Measurements from ENCODE around the gene CHAC1.
A peak's percentile ranks its signal among the peaks of the same experiment; 100 is the strongest.

The CHAC1 gene

DNA sequence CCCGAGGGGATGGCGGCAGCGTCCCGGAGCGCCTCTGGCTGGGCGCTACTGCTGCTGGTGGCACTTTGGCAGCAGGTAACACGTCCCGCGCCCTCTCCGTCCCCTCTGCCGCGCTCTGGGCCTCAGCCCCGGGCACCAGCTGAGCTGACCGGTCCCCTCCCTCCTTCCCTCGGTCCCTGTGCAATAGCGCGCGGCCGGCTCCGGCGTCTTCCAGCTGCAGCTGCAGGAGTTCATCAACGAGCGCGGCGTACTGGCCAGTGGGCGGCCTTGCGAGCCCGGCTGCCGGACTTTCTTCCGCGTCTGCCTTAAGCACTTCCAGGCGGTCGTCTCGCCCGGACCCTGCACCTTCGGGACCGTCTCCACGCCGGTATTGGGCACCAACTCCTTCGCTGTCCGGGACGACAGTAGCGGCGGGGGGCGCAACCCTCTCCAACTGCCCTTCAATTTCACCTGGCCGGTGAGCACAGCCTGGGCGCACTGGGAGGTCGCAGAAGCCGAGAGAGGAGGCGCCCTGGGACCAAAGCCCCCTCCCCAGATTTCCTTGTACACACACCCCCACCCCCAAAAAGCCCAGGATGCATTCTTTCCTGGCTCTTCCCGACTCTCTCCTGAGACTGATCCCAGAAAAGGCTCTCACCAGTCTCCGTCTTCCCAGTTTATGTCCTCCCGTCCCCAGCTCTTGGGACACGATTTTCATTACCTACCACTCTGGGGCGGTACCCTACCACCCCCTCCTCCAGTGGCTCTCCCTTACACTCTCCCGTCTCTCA is 23.4 kb upstream of the CHAC1 start:
- TF ChIP-seq, protein P1, sequence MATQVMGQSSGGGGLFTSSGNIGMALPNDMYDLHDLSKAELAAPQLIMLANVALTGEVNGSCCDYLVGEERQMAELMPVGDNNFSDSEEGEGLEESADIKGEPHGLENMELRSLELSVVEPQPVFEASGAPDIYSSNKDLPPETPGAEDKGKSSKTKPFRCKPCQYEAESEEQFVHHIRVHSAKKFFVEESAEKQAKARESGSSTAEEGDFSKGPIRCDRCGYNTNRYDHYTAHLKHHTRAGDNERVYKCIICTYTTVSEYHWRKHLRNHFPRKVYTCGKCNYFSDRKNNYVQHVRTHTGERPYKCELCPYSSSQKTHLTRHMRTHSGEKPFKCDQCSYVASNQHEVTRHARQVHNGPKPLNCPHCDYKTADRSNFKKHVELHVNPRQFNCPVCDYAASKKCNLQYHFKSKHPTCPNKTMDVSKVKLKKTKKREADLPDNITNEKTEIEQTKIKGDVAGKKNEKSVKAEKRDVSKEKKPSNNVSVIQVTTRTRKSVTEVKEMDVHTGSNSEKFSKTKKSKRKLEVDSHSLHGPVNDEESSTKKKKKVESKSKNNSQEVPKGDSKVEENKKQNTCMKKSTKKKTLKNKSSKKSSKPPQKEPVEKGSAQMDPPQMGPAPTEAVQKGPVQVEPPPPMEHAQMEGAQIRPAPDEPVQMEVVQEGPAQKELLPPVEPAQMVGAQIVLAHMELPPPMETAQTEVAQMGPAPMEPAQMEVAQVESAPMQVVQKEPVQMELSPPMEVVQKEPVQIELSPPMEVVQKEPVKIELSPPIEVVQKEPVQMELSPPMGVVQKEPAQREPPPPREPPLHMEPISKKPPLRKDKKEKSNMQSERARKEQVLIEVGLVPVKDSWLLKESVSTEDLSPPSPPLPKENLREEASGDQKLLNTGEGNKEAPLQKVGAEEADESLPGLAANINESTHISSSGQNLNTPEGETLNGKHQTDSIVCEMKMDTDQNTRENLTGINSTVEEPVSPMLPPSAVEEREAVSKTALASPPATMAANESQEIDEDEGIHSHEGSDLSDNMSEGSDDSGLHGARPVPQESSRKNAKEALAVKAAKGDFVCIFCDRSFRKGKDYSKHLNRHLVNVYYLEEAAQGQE (IDR thresholded peaks at IDR 0.05; ENCODE audit: insufficient replicate concordance, low read depth): no peak
- TF ChIP-seq CTCF (IDR thresholded peaks at IDR 0.05; ENCODE audit: insufficient read depth, low read length) (no peak), GABPA (IDR thresholded peaks at IDR 0.05; ENCODE audit: low read depth) (no peak), POLR2AphosphoS5 (IDR thresholded peaks at IDR 0.05; ENCODE audit: low read depth) (no peak), SPI1 (IDR thresholded peaks at IDR 0.05; ENCODE audit: borderline replicate concordance, low read depth) (no peak)
- peak in 1 of 2 experiments; percentile 33 for DNase-seq (ENCODE audit: low read depth in 1 of 2, low spot score in 1 of 2)
- Histone ChIP-seq H3K27ac (replicated peaks) (no peak overlapping the region), H3K4me3 (replicated peaks; ENCODE audit: insufficient read depth, low read length) (peak overlapping the region; percentile 32), H3K27me3 (ENCODE audit: insufficient read depth, poor library complexity, severe bottlenecking) (peaks cover 39% of the 10 kb centered on the region)

DNA sequence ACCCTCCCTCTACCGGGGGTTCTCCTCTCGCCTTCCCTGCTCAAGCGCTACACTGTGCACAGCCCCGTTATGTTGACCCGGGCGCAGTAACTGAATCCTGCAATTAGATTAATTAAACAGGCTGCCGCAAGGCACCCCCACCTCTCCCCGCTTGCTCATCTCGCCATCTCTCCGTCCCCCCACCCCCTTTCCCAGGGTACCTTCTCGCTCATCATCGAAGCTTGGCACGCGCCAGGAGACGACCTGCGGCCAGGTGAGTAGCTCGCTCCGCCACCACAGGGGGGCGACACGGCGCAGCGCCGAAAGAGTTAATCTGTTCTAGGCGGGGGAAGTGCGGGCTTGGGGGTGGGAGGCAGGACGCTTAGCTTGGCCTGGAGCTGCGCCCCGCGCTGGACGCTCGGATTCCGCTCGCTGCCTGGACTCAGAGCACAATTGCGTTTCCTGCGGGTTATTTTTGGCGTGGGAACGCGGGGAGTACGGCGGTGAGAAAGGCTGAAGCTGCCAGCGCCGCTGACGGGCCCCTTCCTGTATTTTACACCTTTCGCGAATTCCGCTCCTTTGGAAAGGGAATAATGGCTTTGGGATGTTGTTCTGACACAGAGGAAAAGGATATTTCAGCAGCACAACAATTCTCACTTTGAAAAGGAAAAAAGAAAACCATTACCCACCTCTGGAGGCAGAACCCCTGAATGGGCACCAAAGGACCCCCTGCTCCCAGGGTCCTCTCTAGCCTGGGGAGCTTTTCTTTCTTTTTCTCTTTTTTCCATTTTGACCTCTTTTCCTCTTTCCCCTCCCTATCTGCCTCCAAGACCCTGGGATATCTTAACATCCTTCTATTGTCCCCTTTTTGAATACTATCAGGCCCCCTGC is 22.6 kb upstream of the CHAC1 start:
- Histone ChIP-seq H3K27me3 (ENCODE audit: insufficient read depth, poor library complexity, severe bottlenecking) (peaks cover 39% of the 10 kb centered on the region), H3K4me3 (replicated peaks; ENCODE audit: insufficient read depth, low read length) (no peak overlapping the region), H3K27ac (replicated peaks) (no peak overlapping the region)
- TF ChIP-seq CTCF (IDR thresholded peaks at IDR 0.05; ENCODE audit: insufficient read depth, low read length): peak; percentile 25
- TF ChIP-seq, protein P1 (IDR thresholded peaks at IDR 0.05; ENCODE audit: insufficient replicate concordance, low read depth): no peak
- peak in 1 of 2 experiments; percentile 31 for DNase-seq (ENCODE audit: low read depth in 1 of 2, low spot score in 1 of 2)

GRCh38 chr15:40931300-40932142 is 21.8 kb upstream of the CHAC1 start:
- no peak for DNase-seq (ENCODE audit: low read depth in 1 of 2, low spot score in 1 of 2)
- no peak for TF ChIP-seq GABPA (IDR thresholded peaks at IDR 0.05; ENCODE audit: low read depth)
- no peak for TF ChIP-seq SPI1 (IDR thresholded peaks at IDR 0.05; ENCODE audit: borderline replicate concordance, low read depth)
- TF ChIP-seq, protein P1 (IDR thresholded peaks at IDR 0.05; ENCODE audit: insufficient replicate concordance, low read depth): no peak
- TF ChIP-seq CTCF (IDR thresholded peaks at IDR 0.05; ENCODE audit: insufficient read depth, low read length): no peak
- TF ChIP-seq POLR2AphosphoS5 (IDR thresholded peaks at IDR 0.05; ENCODE audit: low read depth): no peak
- no peak overlapping the region for H3K4me3 ChIP-seq (replicated peaks; ENCODE audit: insufficient read depth, low read length)
- peaks cover 33% of the 10 kb centered on the region for H3K27me3 ChIP-seq (ENCODE audit: insufficient read depth, poor library complexity, severe bottlenecking)
- no peak overlapping the region for H3K27ac ChIP-seq (replicated peaks)

All from HL-60 (cell line).